Upper lobe of right lung (tissue), 1 donor: ENCODE measurements around the gene PRKCA. TPM values are rescaled to one million over a fixed set of nuclear protein-coding genes. Genes with fewer than 3 reads are reported as not detected.

Experiments
- ATAC-seq: fragments of 200-7000 bp; cut with Tn5 transposase; one replicate; pipeline ENCODE4 v1.9.1; 2020; ENCODE audit warnings: mild to moderate bottlenecking, moderate library complexity
- DNase-seq: peaks from one replicate; pipeline ENCODE4 v3.0.0-alpha.2; 2020
- H3K27ac ChIP-seq: fragments of 200-600 bp; one replicate; pipeline ENCODE4 v1.8.0; 2022
- H3K27me3 ChIP-seq: fragments of 200-600 bp; one replicate; pipeline ENCODE4 v1.8.0; 2022; ENCODE audit warnings: mild to moderate bottlenecking
- H3K36me3 ChIP-seq: fragments of 200-600 bp; one replicate; pipeline ENCODE4 v1.8.0; 2022
- H3K4me1 ChIP-seq: fragments of 200-600 bp; one replicate; pipeline ENCODE4 v1.8.0; 2022
- H3K4me3 ChIP-seq: fragments of 200-600 bp; one replicate; pipeline ENCODE4 v1.8.0; 2022; ENCODE audit warnings: mild to moderate bottlenecking
- H3K9me3 ChIP-seq: fragments of 200-600 bp; one replicate; pipeline ENCODE4 v1.8.0; 2022
- intact Hi-C: fragments of 100-400 bp; cut with DNase I; formaldehyde crosslinking; loops from one replicate; pipeline ENCODE4 v1.11.0; 2022
- total RNA-seq: library from RNA; stranded (reverse); fragmentation: NEBNext Ultra II Directional; extraction: Animal tissue kit (Norgen Biotek cat#: 25700); gene quantifications from one replicate; pipeline ENCODE4 v1.2.1, GENCODE V29; 2021
- TF ChIP-seq, protein P1 (sequence below): fragments of 200-600 bp; IDR thresholded peaks from one replicate; pipeline ENCODE4 v1.8.0; 2022; ENCODE audit warnings: antibody characterized with exemption
- donor health status: DM: no; HTN: yes; CAD: no; lungs with severe emphysema.

Gene PRKCA
- total RNA-seq, 1 donor from 2014 or later, result 43.4 TPM

GRCh38 chr17:66578781-66579489 is 276.5 kb downstream of the PRKCA start:
- Histone ChIP-seq H3K4me1 (peaks cover 36% of the 10 kb centered on the region), H3K4me3 (no peak overlapping the region), H3K27ac (peak overlapping the region; percentile 67), H3K9me3 (no peaks in the 10 kb centered on the region), H3K36me3 (no peaks in the 10 kb centered on the region), H3K27me3 (no peaks in the 10 kb centered on the region)
- DNase-seq (no peak), ATAC-seq (no peak)
- TF ChIP-seq, protein P1, sequence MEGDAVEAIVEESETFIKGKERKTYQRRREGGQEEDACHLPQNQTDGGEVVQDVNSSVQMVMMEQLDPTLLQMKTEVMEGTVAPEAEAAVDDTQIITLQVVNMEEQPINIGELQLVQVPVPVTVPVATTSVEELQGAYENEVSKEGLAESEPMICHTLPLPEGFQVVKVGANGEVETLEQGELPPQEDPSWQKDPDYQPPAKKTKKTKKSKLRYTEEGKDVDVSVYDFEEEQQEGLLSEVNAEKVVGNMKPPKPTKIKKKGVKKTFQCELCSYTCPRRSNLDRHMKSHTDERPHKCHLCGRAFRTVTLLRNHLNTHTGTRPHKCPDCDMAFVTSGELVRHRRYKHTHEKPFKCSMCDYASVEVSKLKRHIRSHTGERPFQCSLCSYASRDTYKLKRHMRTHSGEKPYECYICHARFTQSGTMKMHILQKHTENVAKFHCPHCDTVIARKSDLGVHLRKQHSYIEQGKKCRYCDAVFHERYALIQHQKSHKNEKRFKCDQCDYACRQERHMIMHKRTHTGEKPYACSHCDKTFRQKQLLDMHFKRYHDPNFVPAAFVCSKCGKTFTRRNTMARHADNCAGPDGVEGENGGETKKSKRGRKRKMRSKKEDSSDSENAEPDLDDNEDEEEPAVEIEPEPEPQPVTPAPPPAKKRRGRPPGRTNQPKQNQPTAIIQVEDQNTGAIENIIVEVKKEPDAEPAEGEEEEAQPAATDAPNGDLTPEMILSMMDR, result no peak
- intact Hi-C loops, result no loop called here

DNA sequence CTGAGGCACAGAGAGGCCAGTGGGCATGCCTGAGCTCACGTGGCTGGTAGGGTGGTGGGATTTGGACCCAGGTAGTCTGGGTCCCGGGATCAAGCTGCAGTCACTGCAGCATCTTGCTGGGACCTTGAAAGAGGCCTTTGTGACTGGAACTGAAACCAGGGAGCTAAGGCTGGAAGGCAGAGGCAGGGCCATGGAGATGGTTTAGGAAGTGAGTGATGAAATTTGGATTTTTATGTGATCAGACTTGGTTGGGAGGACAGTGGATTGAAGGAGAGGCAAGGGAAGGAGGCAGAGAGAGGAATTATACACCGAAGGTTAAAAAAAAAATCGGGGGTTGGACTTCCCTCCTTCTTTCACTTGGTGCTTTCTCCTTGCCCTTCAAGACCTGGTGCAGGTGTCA is 277.1 kb downstream of the PRKCA start:
- Histone ChIP-seq H3K4me3 (no peak overlapping the region), H3K4me1 (peaks cover 39% of the 10 kb centered on the region)

DNA sequence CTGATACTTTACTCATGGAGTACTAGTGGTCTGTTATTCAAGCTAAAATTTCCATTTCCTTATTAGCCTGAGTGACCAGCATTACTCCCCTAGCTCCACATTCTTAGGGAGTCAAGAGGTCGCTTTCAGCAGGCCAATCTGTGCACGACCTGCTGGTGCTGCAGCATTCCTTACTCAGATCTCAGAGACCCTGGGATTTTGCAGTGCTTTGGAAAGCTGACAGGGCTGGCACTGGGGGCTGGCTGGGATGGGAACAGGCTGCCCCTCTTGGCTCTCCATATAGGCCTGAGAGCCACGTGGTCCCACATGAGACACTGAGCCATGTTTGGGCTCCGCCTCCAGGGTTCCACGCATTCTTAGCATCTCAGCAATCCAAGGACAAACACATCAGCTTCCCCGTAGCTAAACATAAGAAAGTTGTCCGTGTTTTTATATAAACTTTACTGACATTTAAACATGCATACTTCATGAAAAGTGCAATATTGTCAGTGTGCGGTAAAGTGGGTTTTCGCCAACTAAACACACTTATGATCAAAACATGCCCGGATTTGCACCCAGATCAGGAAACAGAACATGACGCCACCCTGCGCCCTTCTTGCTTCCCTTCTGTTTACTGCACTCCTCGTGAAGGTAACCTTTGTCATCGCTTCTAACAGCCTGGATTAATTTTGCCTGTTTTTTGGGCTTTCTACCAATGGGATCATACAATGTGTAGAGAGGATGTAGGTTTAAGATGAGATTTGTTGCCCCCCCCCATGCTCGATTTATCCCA is 278.0 kb downstream of the PRKCA start:
- Histone ChIP-seq H3K27me3 (no peaks in the 10 kb centered on the region), H3K4me1 (peaks cover 39% of the 10 kb centered on the region), H3K27ac (peak overlapping the region; percentile 67), H3K36me3 (no peaks in the 10 kb centered on the region), H3K9me3 (no peaks in the 10 kb centered on the region), H3K4me3 (no peak overlapping the region)
- DNase-seq, result peak; percentile 74
- intact Hi-C loops, result no loop called here
- TF ChIP-seq, protein P1, result no peak
- ATAC-seq, result peak; percentile 79

More for the DNA sequence above, 277.1 kb downstream of the PRKCA start:
- no peaks in the 10 kb centered on the region for H3K36me3 ChIP-seq
- no peak for DNase-seq
- TF ChIP-seq, protein P1, result no peak
- H3K9me3 ChIP-seq, result no peaks in the 10 kb centered on the region
- H3K27me3 ChIP-seq, result no peaks in the 10 kb centered on the region
- intact Hi-C loops, result no loop called here
- ATAC-seq, result no peak
- H3K27ac ChIP-seq, result peak overlapping the region; percentile 67

- no peak for DNase-seq
- H3K9me3 ChIP-seq, result no peaks in the 10 kb centered on the region
- no peak overlapping the region for H3K4me3 ChIP-seq
- H3K36me3 ChIP-seq, result no peaks in the 10 kb centered on the region
- TF ChIP-seq, protein P1, result no peak
- H3K4me1 ChIP-seq, result peaks cover 39% of the 10 kb centered on the region
- no peaks in the 10 kb centered on the region for H3K27me3 ChIP-seq
- H3K27ac ChIP-seq, result peak overlapping the region; percentile 67
- ATAC-seq, result no peak
- intact Hi-C loops, result no loop called here
Measured at GRCh38 chr17:66580956-66581391, 278.6 kb downstream of the PRKCA start.

GRCh38 chr17:66582373-66583111 is 280.1 kb downstream of the PRKCA start:
- intact Hi-C loops, result no loop called here
- H3K27me3 ChIP-seq, result no peaks in the 10 kb centered on the region
- TF ChIP-seq, protein P1, result no peak
- H3K36me3 ChIP-seq, result no peaks in the 10 kb centered on the region
- ATAC-seq (no peak), DNase-seq (no peak)
- no peak overlapping the region for H3K27ac ChIP-seq
- no peaks in the 10 kb centered on the region for H3K9me3 ChIP-seq
- peaks cover 39% of the 10 kb centered on the region for H3K4me1 ChIP-seq
- no peak overlapping the region for H3K4me3 ChIP-seq
